Measurements from ENCODE around the gene SLC27A4. TPM values are rescaled to one million over a fixed set of nuclear protein-coding genes. Genes with fewer than 3 reads are reported as not detected.

SLC27A4 gene
- total RNA-seq, 1 experiment from 2014 or later = 31.1 TPM

DNA sequence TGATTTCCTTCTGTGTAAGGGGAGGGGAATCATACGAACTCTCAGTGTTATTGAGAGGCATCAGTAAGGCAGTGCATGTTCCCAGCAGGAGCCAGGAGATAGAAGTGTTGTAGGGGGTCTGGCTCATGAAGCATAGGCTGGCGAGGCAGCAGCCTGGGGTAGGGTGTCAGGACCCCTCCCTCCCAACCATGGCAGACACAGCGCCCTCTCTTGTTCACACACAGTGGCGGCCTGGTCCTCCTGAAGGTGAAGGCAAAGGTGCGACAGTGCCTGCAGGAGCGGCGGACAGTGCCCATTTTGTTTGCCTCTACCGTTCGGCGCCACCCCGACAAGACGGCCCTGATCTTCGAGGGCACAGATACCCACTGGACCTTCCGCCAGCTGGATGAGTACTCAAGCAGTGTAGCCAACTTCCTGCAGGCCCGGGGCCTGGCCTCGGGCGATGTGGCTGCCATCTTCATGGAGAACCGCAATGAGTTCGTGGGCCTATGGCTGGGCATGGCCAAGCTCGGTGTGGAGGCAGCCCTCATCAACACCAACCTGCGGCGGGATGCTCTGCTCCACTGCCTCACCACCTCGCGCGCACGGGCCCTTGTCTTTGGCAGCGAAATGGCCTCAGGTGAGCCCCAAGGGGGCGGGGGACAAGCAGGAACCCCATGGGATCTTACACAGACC is 4.7 kb downstream of the SLC27A4 start:
- peaks cover 19% of the 10 kb centered on the region for H3K36me3 ChIP-seq

DNA sequence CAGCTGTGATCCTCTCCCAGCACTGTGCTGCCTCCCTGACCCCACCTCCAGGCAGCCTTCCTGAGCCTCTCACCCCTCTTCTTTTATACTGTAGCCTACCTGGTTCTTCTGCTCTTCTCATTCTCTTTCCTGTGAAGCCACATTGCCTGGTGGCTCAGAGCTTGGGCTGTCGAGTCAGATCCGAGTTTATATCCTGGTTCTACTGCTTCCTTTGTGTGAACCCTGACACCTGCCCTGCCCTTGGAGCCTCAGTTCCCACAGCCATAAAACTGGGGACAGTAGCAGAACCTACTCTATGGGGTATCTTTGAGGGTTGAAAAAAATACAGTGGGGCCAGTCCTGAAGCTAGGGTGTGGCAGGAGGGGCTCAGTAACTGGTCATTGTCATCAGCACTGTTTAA is 8.8 kb downstream of the SLC27A4 start:
- Histone ChIP-seq H3K27me3 (no peaks in the 10 kb centered on the region), H3K4me3 (no peak overlapping the region), H3K9me3 (no peaks in the 10 kb centered on the region), H3K36me3 (peaks cover 13% of the 10 kb centered on the region)
- DNase-seq = no peak

More for the DNA sequence above, 4.7 kb downstream of the SLC27A4 start:
- Histone ChIP-seq H3K4me3 (no peak overlapping the region), H3K27me3 (no peaks in the 10 kb centered on the region), H3K9me3 (no peaks in the 10 kb centered on the region)
- DNase-seq = no peak

- no peaks in the 10 kb centered on the region for H3K9me3 ChIP-seq
- no peaks in the 10 kb centered on the region for H3K27me3 ChIP-seq
- no peak overlapping the region for H3K4me3 ChIP-seq
- H3K36me3 ChIP-seq = peaks cover 13% of the 10 kb centered on the region
- no peak for DNase-seq
Measured at GRCh38 chr9:128349772-128350171, 9.4 kb downstream of the SLC27A4 start.

DNA sequence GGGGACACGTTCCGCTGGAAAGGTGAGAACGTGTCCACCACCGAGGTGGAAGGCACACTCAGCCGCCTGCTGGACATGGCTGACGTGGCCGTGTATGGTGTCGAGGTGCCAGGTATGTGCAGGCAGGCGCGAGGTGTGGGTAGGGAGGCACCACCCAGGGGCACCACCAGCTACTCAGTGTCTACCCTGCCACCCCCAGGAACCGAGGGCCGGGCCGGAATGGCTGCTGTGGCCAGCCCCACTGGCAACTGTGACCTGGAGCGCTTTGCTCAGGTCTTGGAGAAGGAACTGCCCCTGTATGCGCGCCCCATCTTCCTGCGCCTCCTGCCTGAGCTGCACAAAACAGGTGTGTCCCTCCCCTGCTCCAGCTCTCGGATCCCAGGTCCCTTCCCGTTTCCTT is 15.1 kb downstream of the SLC27A4 start:
- H3K27me3 ChIP-seq = no peaks in the 10 kb centered on the region
- H3K9me3 ChIP-seq = no peaks in the 10 kb centered on the region
- H3K4me3 ChIP-seq = no peak overlapping the region
- DNase-seq = no peak
- no peaks in the 10 kb centered on the region; the same call in 1 of the 2 replicates for H3K36me3 ChIP-seq

- Histone ChIP-seq H3K9me3 (no peaks in the 10 kb centered on the region), H3K4me3 (no peak overlapping the region)
- DNase-seq = no peak
Measured at GRCh38 chr9:128358090-128358489, 17.8 kb downstream of the SLC27A4 start.

GRCh38 chr9:128358861-128359260 is 18.5 kb downstream of the SLC27A4 start:
- DNase-seq = peak; percentile 16
- no peaks in the 10 kb centered on the region for H3K36me3 ChIP-seq
- H3K27me3 ChIP-seq = no peaks in the 10 kb centered on the region
- no peak overlapping the region for H3K4me3 ChIP-seq
- no peaks in the 10 kb centered on the region for H3K9me3 ChIP-seq

More at GRCh38 chr9:128358090-128358489, 17.8 kb downstream of the SLC27A4 start:
- no peaks in the 10 kb centered on the region for H3K27me3 ChIP-seq
- no peaks in the 10 kb centered on the region for H3K36me3 ChIP-seq

DNA sequence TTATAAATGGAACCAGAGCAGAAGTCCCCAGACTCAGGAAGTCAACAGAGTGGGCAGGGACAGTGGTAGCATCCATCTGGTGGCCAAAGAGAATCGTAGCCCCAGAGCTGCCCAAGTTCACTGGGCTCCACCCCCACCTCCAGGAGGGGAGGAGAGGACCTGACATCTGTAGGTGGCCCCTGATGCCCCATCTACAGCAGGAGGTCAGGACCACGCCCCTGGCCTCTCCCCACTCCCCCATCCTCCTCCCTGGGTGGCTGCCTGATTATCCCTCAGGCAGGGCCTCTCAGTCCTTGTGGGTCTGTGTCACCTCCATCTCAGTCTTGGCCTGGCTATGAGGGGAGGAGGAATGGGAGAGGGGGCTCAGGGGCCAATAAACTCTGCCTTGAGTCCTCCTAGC is 20.5 kb downstream of the SLC27A4 start:
- Histone ChIP-seq H3K9me3 (no peaks in the 10 kb centered on the region), H3K36me3 (no peaks in the 10 kb centered on the region), H3K4me3 (no peak overlapping the region), H3K27me3 (no peaks in the 10 kb centered on the region)
- DNase-seq = no peak

DNA sequence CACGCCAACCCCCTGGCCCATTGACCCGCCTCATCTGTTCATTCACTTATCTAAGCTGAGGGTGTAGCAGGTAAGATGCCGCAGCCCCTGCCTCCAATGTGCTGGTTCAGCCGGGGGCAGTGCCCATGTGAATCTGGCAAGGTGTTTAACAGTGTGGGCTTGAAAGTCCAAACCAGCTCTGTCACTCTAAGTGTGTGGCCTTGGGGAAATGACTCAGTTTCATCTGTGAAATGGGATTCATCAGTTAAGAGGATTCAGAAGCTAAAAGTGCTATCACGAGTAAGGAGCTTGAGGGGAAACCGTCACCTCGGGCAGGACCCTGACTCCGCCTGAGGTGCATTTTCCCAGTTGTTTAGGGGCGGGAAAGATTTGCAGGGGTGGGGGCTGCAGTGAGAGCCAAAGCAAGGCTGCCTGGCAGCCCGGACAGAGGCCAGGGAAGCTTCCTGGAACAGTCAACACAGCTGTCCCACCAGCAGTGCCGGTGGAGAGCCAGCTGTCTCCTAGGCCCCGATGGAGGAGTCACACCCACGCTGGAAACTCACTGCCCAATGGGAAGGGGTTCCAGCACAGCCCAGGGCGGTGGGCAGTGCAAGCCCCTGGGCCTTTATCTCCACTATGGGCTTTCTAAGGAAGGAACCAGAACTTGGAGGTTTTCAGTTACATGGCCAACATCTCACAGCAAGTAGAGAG is 21.1 kb downstream of the SLC27A4 start:
- Histone ChIP-seq H3K4me3 (no peak overlapping the region), H3K36me3 (no peaks in the 10 kb centered on the region), H3K9me3 (no peaks in the 10 kb centered on the region), H3K27me3 (no peaks in the 10 kb centered on the region)
- DNase-seq = peak; percentile 15

DNA sequence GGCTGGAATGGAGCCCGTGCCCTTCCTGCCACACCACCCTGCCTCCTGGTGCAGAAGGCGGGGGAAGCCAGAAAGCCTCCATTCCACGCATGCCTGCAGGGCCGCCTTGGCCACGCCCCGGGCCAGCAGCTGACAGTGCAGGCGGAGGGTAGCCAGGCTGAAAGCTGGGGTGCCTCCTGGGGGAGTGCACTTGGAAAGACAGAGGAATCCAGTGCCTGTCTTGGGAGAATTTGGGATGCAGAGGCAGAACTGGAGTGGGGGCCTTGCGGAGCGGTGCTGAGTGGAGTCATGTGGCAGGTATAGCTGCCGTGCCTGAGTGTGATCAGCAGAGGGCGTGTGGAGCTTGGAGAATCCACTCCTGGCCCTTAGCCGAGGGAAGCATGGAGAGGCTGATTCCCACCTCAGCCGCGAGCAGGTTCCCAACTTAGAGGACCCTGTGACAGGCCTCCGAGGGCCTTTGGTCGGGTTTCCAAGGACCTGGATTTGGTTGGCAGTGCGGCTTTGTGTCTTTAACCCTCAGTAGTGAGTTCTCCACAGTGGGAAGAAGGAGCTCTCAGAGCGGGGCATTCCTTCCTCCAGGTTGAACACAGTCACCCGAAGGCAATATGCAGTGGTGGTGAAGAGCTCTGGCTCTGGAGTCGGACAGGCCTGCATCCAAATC is 21.8 kb downstream of the SLC27A4 start:
- no peaks in the 10 kb centered on the region for H3K27me3 ChIP-seq
- H3K4me3 ChIP-seq = peak overlapping the region; percentile 29

DNA sequence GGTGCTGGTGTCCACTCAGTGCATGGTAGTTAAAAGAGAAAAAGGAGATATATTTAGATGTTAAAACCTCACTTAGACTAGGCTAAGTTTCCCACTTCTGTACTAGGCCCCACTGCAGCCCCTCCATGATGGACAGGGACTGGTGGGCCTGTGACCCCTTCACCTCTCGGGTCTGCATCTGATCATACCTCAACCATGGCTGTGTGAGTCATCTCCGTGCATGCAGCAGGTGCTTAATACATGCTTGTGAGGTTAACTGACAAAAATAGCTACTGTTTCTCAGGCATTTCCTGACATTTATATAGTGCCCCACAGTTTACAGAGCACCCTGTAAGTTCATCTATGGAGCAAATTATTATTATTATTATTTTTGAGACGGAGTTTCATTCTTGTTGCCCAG is 22.4 kb downstream of the SLC27A4 start:
- DNase-seq = no peak
- no peaks in the 10 kb centered on the region for H3K36me3 ChIP-seq
- H3K9me3 ChIP-seq = no peaks in the 10 kb centered on the region
- H3K4me3 ChIP-seq = no peak overlapping the region
- no peaks in the 10 kb centered on the region for H3K27me3 ChIP-seq

More for the DNA sequence above, 21.8 kb downstream of the SLC27A4 start:
- H3K9me3 ChIP-seq = no peaks in the 10 kb centered on the region
- DNase-seq = peak; percentile 75
- no peaks in the 10 kb centered on the region for H3K36me3 ChIP-seq

DNA sequence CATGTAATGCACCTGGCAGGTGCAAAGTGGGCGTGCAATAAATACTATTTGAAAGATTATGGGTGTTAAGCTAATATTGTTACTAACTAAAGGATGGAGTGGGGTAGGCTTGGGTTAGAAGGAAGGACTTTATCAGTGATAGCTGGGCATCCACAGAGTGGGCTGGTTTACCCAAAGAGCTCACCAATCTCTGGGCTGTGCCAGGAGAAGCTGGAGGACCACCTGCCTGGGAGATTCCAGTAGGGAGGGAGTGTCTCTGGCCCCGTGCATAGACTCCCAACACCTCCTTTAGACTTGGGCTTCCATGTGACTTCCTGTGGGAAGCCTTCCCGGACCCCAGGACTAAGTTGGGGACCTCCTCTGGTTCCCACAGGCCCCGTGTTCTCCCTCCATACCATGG is 25.2 kb downstream of the SLC27A4 start:
- Histone ChIP-seq H3K9me3 (no peaks in the 10 kb centered on the region), H3K36me3 (no peaks in the 10 kb centered on the region), H3K4me3 (no peak overlapping the region), H3K27me3 (no peaks in the 10 kb centered on the region)
- no peak for DNase-seq

GRCh38 chr9:128369024-128369706 is 28.8 kb downstream of the SLC27A4 start:
- no peak for DNase-seq
- Histone ChIP-seq H3K4me3 (no peak overlapping the region), H3K9me3 (no peaks in the 10 kb centered on the region), H3K36me3 (peaks cover 5% of the 10 kb centered on the region), H3K27me3 (no peaks in the 10 kb centered on the region)

- H3K36me3 ChIP-seq = peaks cover 11% of the 10 kb centered on the region
- no peaks in the 10 kb centered on the region for H3K27me3 ChIP-seq
- H3K4me3 ChIP-seq = peak overlapping the region; percentile 72
- H3K9me3 ChIP-seq = no peaks in the 10 kb centered on the region
- DNase-seq = no peak
Measured at GRCh38 chr9:128370367-128370751, 30.0 kb downstream of the SLC27A4 start.

DNA sequence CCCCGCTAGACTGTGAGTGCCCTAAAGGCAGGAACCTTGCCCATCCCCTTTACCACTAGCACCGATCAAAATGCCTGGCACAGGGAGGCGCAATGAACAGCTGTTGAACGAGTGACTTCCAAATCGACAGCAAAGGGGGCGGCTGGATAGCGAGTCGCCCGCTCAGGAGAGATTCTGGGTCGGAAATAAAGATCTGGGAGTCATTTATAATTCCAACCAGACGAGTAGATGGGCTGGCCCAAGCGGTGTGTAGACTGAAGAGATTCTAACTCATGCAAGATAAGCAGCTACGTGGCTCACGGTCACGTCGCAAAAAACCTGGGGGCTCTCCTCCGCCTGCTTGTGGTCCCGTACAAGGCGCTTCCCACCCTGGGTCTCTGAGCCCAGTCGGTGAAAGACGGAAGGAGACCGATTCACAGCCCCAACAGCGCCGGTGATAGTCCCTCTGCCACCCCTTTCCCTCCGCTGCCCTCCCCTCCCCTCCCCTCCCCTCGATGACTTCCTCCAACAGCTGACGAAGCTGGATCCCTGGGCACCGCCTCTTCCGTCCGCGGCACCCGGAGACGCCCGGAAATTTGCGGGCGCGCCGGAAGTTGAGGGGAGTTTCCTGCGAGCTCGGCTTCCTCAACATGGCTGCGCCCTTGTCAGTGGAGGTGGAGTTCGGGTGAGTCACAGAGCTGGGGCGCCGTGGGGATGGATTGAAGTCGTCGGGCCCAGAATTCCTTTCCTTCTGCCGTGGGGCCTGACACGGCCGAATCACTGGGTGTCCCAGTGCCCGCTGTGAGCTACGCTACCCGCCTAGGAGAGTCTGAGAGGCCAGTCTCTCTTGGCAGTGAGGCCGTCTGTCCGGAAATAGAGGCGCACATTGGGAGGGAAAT is 30.7 kb downstream of the SLC27A4 start, which contains the start of gene URM1:
TSS of gene URM1 (plus strand) at position 623 of the 878 bp plus-strand sequence. CDS start at position 630, 7 bp downstream.
- Histone ChIP-seq H3K27me3 (no peaks in the 10 kb centered on the region), H3K9me3 (no peaks in the 10 kb centered on the region), H3K4me3 (peak within 1 kb of the TSS; percentile 72), H3K36me3 (peaks cover 11% of the 10 kb centered on the region)
- DNase-seq = peak; percentile 97

GRCh38 chr9:128371630-128372117 is 31.3 kb downstream of the SLC27A4 start:
- Histone ChIP-seq H3K27me3 (no peaks in the 10 kb centered on the region), H3K9me3 (no peaks in the 10 kb centered on the region), H3K36me3 (peaks cover 11% of the 10 kb centered on the region), H3K4me3 (peak overlapping the region; percentile 72)
- DNase-seq = no peak

- peak overlapping the region; percentile 72 for H3K4me3 ChIP-seq
Measured at GRCh38 chr9:128372188-128372641, 31.9 kb downstream of the SLC27A4 start.

More at GRCh38 chr9:128372188-128372641, 31.9 kb downstream of the SLC27A4 start:
- H3K9me3 ChIP-seq = no peaks in the 10 kb centered on the region
- DNase-seq = no peak
- H3K36me3 ChIP-seq = peaks cover 11% of the 10 kb centered on the region
- no peaks in the 10 kb centered on the region for H3K27me3 ChIP-seq
